GM12864 (cell line): ENCODE data around the gene POLR3A.

ENCODE experiments used
- DNase-seq: peaks from one replicate; pipeline ENCODE4 v3.0.0-alpha.2; 2011; ENCODE audit warnings: low read depth
- H3K4me3 ChIP-seq: 2 replicates; pipeline ENCODE4 v1.5.1; 2011; ENCODE audit warnings: mild to moderate bottlenecking, low read depth, low read length, control low read depth
- TF ChIP-seq, protein P1 (sequence below): IDR thresholded peaks from 2 replicates; pipeline ENCODE4 v1.5.1; 2011; ENCODE audit warnings: low read depth, mild to moderate bottlenecking, moderate library complexity, low read length, control low read depth, inconsistent platforms; ENCODE audit errors: missing control alignments

Gene POLR3A

DNA sequence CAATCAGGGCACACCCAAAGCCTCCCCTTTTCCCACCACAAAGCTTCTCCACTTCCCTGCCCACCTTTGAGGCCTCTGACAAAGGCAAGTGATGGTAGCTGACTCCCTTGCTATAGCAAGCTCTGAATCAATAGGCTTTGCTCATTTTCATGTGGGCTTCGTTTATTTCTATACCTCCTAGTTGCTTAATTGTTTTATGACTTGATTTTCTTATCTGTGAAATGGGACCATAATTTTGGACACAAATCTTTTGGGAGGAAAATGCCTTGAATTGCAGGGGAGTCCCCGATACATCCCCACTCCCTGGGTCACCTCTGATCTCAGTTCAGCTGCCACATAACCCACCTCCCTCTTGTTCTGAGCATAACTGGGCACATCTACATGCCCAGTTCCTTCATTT is 89.1 kb downstream of the POLR3A start:
- H3K4me3 ChIP-seq = no peak overlapping the region
- no peak for DNase-seq
- TF ChIP-seq, protein P1, sequence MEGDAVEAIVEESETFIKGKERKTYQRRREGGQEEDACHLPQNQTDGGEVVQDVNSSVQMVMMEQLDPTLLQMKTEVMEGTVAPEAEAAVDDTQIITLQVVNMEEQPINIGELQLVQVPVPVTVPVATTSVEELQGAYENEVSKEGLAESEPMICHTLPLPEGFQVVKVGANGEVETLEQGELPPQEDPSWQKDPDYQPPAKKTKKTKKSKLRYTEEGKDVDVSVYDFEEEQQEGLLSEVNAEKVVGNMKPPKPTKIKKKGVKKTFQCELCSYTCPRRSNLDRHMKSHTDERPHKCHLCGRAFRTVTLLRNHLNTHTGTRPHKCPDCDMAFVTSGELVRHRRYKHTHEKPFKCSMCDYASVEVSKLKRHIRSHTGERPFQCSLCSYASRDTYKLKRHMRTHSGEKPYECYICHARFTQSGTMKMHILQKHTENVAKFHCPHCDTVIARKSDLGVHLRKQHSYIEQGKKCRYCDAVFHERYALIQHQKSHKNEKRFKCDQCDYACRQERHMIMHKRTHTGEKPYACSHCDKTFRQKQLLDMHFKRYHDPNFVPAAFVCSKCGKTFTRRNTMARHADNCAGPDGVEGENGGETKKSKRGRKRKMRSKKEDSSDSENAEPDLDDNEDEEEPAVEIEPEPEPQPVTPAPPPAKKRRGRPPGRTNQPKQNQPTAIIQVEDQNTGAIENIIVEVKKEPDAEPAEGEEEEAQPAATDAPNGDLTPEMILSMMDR = no peak

DNA sequence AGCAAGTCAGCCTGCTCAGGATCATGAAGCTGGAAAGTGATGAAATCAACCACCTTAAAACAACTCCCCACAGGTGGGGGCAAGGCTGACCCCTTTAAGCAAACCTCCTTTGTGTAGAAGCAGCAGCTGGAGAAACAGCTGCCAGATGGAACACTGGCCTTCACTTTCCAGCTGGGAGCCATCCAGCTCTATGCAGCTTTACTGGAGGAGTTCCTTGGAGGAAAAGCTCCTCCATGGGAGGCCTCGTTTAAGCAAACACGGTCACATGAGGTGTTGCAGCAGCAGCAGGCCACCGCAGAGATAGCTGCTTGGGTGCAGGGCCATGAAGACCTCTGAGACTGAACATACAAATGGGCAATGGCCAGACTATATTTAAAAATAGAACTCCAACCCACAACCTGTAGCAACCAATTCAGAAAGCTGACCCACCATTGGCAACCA is 89.7 kb downstream of the POLR3A start:
- H3K4me3 ChIP-seq = no peak overlapping the region
- TF ChIP-seq, protein P1 = no peak
- DNase-seq = no peak

DNA sequence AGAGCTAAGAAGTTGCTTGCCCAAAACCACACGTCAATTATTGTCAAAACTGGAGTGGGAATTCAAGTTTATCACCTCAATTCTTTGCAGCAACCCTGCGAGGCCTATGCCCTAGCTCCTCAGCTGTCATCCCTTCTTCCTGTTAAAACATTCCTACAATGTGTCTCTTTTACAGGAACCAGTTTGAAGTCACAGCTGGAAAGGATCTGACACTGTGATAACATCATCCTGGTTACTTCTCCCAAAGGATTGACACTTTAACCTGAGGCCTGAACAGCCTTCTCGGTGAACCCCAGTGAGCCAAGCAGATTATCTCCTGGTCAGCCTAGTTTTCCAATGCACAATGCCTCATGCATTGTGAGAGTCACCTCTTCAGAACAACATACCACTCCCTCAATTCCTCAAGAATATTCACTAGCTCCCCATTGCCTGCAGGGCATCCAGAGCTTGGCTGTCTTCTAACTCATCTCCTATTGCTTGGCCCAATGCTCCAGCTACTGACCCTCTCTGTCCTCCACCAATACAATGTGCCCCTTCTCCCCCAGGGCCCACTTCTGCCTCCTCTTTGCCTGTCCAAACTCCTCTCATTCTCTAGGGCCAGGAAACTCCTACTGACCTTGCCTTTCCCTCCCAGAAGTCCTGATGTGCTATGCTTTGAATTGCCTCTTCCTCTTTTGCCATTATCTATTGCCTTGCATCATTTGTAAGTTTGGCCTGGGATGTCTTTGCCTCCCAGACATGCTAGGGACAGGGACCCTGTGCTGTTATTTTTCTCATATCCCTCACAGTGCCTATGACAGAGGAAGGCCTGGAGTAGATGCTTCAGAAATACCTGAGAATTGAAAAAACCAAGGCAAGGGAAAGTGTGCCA is 92.4 kb downstream of the POLR3A start:
- TF ChIP-seq, protein P1 = no peak
- H3K4me3 ChIP-seq = no peak overlapping the region
- no peak for DNase-seq

DNA sequence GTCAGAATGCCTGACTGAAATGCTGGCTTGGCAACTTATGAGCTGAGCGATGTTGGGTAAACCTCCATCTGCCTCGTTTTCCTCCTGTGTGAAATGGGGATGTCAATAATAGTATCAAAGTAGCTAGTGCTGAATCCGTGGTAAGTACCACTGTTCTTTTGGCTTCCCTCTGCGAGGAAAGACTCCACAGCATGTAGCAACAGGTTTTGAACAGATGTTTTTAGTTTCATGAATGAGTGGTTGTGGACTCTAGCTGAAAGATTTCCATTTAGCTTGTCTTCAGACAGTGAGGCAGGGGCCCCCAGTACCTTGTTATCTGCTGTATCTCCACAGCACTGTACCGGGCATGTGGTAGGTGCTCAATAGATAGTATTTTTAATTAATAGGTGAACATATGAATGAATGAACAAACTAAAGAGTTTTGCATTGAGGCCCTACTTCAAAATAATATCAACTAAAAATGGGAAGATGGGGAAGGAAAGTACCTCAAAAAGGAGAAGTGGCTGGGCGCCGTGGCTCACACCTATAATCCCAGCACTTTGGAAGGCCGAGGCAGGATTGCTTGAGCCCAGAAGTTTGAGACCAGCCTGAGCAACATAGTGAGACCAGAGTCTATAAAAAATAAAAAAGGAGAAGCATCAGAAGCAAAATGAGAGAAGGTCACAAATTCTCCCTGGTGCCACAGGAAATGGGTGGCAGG is 97.1 kb downstream of the POLR3A start:
- DNase-seq = no peak
- H3K4me3 ChIP-seq = no peak overlapping the region
- TF ChIP-seq, protein P1 = no peak

DNA sequence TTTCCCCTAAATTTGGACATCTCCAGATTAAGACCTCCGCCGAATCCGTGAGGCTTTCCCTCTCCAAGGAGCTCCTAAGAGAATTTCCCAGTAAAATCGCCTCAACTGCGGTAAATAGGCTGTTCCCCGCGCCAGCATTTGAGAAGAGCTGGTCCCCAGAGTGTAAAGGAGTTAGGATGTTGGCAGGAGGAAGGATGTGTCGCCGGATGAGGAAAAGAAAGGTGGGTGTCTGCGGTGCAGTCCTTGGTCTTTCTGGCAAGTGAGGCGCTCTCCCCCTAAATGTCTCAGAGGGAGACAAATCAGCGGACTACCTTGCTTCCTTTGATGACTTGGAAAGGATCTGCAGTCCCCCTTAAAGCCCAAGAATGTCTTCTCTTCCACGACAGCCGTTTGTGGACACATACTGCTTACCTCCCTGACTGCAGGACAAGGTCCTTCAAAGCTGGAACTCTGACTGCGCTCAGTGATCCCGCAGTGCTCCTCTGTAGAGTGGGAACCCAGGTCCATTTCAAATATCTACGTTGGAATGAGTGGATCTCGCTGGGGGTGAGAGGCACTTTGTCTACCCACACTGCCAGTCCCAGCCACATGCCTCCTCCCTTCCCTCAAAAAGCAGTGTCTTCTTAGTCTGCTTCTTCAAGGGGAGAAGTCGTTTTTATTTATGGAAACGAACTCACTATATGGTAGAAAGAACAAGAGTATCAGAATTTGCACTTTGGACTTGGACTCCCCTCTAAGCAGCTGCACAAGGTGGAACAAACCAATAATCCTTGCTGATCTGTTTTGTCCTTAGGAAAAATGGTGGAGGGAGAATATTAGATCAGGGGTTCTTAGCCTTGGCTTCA is 101.7 kb downstream of the POLR3A start:
- peak overlapping the region; percentile 91; the same call in 1 of the 2 replicates for H3K4me3 ChIP-seq
- TF ChIP-seq, protein P1 = no peak
- DNase-seq = no peak

DNA sequence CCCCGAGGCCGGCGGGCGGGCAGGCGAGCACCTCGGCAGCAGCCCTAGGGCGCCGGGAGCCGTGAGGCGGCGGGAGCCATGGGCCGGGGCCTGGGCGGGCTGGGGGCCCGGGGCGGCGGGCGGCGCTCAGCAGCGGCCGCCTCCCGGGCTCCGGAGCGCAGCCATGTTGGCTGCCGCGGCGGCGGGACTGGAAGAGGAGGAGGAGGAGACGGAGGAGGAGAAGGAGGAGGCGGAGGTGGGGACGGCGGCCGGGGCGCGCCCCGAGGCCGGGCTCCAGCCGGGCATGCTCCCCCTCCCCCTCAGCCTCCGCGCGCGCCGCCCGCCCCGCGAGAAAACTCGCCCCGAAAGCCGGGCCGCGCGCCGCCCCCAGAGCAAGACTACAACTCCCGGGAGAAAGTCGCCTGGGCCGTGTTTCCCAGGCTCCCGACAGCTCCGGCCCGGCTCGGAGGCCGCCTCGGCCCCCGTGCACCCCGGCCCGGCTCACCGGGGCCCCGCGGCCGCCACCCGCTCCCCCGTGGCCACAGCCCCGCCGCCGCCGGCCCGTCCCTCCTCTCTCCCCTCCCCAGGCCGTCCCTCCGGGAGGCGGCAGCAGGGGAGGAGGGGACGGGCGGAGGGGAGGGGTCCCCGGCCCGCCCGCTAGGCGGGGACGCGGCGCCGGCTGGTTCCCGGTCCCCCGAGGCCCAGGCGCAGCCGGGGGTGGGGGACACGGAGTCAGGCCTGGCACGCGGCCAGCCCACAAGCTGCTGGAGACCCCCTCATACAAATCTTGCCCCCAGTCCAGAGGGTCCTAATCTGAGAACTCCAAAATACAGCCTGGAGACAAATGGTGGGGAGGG is 102.5 kb downstream of the POLR3A start, which contains the start of gene DLG5:
Gene DLG5, minus strand, starts transcription at position 190 of the 836 bp plus-strand sequence. CDS start 235 bp downstream, outside the sequence.
- no peak for DNase-seq
- peak within 1 kb of the TSS; percentile 91 for H3K4me3 ChIP-seq
- TF ChIP-seq, protein P1 = no peak
